Thyroid gland (tissue), 4 donors: ENCODE measurements around the gene C1QTNF12. TPM values are rescaled to one million over a fixed set of nuclear protein-coding genes. Genes with fewer than 3 reads are reported as not detected.

ENCODE experiments used
- DNase-seq, 2 donors: peaks; one replicate each; pipeline ENCODE4 v3.0.0-alpha.2; 2019
- H3K27ac ChIP-seq, 3 donors: fragments of 200-600 bp; sonication (generic); 1 replicate in 2 of 3; 2 replicates in 1 of 3; pipeline ENCODE4 v1.5.1; 2016 to 2019; ENCODE audit warnings: mild to moderate bottlenecking in 1 of 3, moderate library complexity in 1 of 3
- H3K27me3 ChIP-seq: fragments of 200-600 bp; sonication (generic); one replicate; pipeline ENCODE4 v1.5.1; 2019
- H3K36me3 ChIP-seq, 2 donors: fragments of 200-600 bp; sonication (generic); one replicate each; pipeline ENCODE4 v1.5.1; 2016 to 2019
- H3K4me1 ChIP-seq, 2 donors: fragments of 200-600 bp; sonication (generic); one replicate each; pipeline ENCODE4 v1.5.1; 2017 to 2019
- H3K4me3 ChIP-seq, 3 donors: fragments of 200-600 bp; sonication (generic); replicated peaks in 1 of 3; 1 replicate in 2 of 3; 2 replicates in 1 of 3; pipeline ENCODE4 v1.5.1; 2016; ENCODE audit warnings: mild to moderate bottlenecking in 1 of 3
- H3K9me3 ChIP-seq: fragments of 200-600 bp; sonication (generic); one replicate; pipeline ENCODE4 v1.5.1; 2017
- POLR2A ChIP-seq, 2 donors: fragments of 450-650 bp; IDR thresholded peaks; one replicate each; pipeline ENCODE4 v1.6.1; 2017; ENCODE audit warnings: antibody characterized with exemption in 2 of 2, mild to moderate bottlenecking in 2 of 2, moderate library complexity in 1 of 2
- WGBS, 2 donors: methylation state at CpG; one replicate each; pipeline ENCODE4 v1.1.5; 2017; 5-methylcytosine and 5-hydroxymethylcytosine counted together
- intact Hi-C: fragments of 100-400 bp; cut with DNase I; formaldehyde crosslinking; loops from one replicate; pipeline ENCODE4 v1.15.1; 2023
- total RNA-seq, 4 donors: library from RNA; depleted of rRNA; stranded (reverse); fragments of >200 nt; gene quantifications; one replicate each; pipeline ENCODE4 v1.2.3, GENCODE V29; 2016
- TF ChIP-seq, protein P1 (sequence below), 6 experiments: fragments of 200-600 bp in 3 of 6; fragments of 450-650 bp in 3 of 6; sonication (generic) in 3 of 6; IDR thresholded peaks; one replicate each; pipeline ENCODE4 v1.5.1; 2016 to 2019; ENCODE audit warnings: antibody characterized with exemption in 6 of 6, mild to moderate bottlenecking in 2 of 6, inconsistent platforms in 1 of 6, moderate library complexity in 1 of 6

Gene C1QTNF12
- total RNA-seq, 4 donors from 2014 or later: 0.83 TPM; not detected in 3

DNA sequence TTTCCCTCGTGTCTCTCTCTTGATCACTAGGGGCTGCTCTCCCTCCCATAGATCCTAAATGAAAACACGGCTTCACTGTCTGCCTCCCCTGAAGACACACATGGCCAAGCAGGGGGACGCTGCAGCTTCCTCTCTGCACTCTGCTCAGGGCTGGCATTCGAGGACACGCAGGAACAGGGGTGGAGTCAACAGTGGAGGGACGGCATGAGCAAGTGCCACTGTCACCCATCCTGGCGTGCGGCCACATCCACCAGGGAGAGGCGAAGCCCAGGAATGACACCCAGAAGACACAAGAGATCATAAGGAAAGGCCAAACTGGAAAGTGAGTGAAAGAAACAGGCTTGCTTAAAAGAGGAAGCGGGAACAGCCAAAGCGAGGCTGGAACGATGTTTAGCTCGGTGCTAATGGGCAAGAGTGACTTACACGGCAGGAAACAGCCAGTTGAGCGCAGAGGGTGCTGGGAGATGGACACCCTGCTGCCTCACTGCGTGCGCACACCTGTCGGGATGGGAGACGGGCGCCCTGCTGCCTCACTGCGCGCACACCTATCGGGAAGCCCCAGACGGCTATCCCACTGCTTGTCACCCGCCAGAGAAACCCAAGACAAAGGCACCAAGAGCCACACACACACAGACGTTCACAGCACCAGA lies 13.6 kb upstream of the C1QTNF12 start:
- peaks cover 34 to 44% of the 10 kb centered on the region in 2 donors for H3K36me3 ChIP-seq
- no peak overlapping the region for H3K4me3 ChIP-seq
- no peaks in the 10 kb centered on the region for H3K27me3 ChIP-seq
- intact Hi-C loops: no loop called here
- H3K27ac ChIP-seq: no peak overlapping the region
- no peak for DNase-seq
- TF ChIP-seq POLR2A (IDR thresholded peaks at IDR 0.05): no peak
- TF ChIP-seq, protein P1, sequence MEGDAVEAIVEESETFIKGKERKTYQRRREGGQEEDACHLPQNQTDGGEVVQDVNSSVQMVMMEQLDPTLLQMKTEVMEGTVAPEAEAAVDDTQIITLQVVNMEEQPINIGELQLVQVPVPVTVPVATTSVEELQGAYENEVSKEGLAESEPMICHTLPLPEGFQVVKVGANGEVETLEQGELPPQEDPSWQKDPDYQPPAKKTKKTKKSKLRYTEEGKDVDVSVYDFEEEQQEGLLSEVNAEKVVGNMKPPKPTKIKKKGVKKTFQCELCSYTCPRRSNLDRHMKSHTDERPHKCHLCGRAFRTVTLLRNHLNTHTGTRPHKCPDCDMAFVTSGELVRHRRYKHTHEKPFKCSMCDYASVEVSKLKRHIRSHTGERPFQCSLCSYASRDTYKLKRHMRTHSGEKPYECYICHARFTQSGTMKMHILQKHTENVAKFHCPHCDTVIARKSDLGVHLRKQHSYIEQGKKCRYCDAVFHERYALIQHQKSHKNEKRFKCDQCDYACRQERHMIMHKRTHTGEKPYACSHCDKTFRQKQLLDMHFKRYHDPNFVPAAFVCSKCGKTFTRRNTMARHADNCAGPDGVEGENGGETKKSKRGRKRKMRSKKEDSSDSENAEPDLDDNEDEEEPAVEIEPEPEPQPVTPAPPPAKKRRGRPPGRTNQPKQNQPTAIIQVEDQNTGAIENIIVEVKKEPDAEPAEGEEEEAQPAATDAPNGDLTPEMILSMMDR (IDR thresholded peaks at IDR 0.05): no peak
- H3K9me3 ChIP-seq: no peaks in the 10 kb centered on the region
- no peaks in the 10 kb centered on the region for H3K4me1 ChIP-seq
- WGBS, 2 donors: 80 to 86% methylated on average over 26 of the region's 26 CpGs

DNA sequence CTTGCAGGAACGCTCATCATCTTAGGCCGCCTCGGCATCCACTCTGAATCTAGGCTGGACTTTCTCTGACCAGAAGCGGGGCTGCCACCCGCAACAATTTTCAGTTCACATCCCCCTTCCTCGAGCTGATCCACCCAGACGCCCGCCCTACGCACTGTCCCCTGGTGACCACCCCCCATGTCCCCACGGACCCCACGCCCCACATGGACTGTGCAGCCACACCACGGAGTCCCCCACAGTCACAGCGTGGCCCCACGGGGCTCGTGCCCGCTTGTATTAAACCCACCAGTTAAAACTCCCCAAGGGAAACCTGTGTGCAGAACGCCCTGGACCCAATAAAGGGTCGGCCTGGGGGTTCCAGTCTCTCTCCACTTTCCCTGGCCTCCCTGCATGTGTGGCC lies 13.0 kb upstream of the C1QTNF12 start:
- WGBS, 2 donors: 97 to 99% methylated on average over 18 of the region's 18 CpGs
- no peak overlapping the region for H3K4me3 ChIP-seq
- no peak for DNase-seq

DNA sequence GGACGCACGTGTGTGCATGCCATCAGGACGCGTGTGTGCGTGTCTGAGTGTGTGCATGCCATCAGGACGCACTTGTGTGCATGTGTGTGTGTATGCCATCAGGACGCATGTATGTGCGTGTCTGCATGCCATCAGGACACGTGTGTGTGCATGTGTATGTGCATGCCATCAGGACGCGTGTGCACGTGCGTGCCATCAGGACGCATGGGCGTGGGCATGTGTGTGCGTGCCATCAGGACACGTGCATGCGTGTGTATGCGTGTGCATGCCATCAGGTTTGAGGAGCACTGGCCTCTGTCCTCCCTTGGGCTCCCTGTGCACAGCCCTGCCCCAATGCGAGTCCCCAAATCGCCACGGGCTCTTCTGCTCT lies 12.6 kb upstream of the C1QTNF12 start:
- Histone ChIP-seq H3K27ac (no peak overlapping the region), H3K9me3 (no peaks in the 10 kb centered on the region), H3K27me3 (no peaks in the 10 kb centered on the region), H3K36me3 (peaks cover 42 to 48% of the 10 kb centered on the region in 2 donors), H3K4me1 (no peaks in the 10 kb centered on the region), H3K4me3 (no peak overlapping the region)
- no peak for DNase-seq
- intact Hi-C loops: no loop called here
- no peak for TF ChIP-seq POLR2A (IDR thresholded peaks at IDR 0.05)
- TF ChIP-seq, protein P1 (IDR thresholded peaks at IDR 0.05): no peak
- WGBS, 2 donors: 90 to 95% methylated on average over 22 of the region's 22 CpGs

More for the DNA sequence above, 13.0 kb upstream of the C1QTNF12 start:
- Histone ChIP-seq H3K27me3 (no peaks in the 10 kb centered on the region), H3K9me3 (no peaks in the 10 kb centered on the region), H3K4me1 (no peaks in the 10 kb centered on the region), H3K27ac (no peak overlapping the region), H3K36me3 (peaks cover 38 to 44% of the 10 kb centered on the region in 2 donors)
- intact Hi-C loops: no loop called here
- no peak for TF ChIP-seq POLR2A (IDR thresholded peaks at IDR 0.05)
- TF ChIP-seq, protein P1 (IDR thresholded peaks at IDR 0.05): no peak

DNA sequence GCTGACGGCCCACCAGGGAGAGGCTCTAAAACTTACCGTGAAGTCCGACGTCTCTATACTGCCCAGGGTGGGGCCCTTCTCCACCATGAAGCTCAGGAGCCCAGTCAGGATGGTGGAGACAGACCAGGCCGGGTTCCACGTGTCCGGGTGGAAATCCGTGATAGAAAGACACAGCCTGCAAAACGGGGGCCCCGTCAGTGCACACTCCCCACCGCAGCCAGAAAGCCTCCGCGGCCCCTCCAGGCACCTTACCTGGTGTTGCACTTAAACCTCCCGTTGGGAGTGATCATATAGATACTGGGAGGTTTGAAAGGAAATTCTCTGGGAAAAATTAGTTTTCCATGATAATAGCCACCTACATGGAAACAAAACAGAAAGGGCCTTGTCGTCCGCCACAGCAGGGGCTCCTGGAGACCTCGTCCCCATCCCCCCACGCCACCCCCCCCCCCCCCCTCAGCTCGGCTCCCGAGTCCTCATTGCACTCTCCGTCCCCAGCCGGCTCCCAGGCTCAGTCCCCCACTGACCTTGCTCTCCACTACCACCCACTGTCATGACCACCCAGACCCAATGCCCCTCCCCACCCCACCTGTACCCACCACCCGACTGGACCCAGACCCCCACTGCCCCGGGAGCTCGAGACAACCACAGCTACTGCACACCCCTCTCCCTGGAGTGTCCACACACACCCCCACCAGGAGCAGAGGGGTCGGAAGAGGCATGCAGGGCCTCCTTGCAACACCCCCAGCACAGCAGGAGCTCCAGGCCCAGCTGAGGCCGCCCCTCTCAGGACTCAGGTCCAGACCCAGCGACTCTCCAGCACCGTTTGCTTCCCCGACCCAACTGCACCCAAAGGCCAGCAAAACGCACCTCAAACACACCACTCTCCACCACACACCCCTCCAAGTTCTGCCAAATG lies 10.7 kb upstream of the C1QTNF12 start:
- DNase-seq: no peak
- H3K27me3 ChIP-seq: no peaks in the 10 kb centered on the region
- no peaks in the 10 kb centered on the region for H3K9me3 ChIP-seq
- no peaks in the 10 kb centered on the region for H3K4me1 ChIP-seq
- TF ChIP-seq, protein P1 (IDR thresholded peaks at IDR 0.05): no peak
- no peak for TF ChIP-seq POLR2A (IDR thresholded peaks at IDR 0.05)
- WGBS, 2 donors: 92 to 95% methylated on average over 30 of the region's 31 CpGs
- H3K4me3 ChIP-seq: no peak overlapping the region
- intact Hi-C loops: no loop called here
- H3K27ac ChIP-seq: no peak overlapping the region
- H3K36me3 ChIP-seq: peaks cover 34 to 42% of the 10 kb centered on the region in 2 donors

DNA sequence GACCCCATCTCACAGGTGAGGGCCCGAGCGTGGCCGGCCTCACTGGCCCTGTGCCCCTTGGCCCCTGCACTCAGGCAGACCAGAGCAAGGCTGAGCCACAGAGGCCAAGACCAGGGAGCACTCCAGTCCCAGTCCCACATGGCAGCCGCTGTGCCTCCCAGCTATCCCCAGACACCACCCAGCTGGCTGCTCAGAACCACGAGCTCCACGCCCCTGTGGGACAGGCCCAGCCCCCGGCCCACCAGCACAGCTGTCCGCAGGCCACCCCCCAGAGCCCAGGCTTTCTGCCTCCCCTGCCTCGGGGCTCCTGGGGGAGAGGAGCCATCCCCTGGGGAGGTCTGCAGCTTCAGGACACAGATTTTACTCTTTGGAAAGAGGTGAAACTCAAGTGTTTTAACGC lies 9.1 kb upstream of the C1QTNF12 start:
- intact Hi-C loops: no loop called here
- no peak for DNase-seq
- Histone ChIP-seq H3K4me3 (no peak overlapping the region), H3K36me3 (peaks cover 26 to 32% of the 10 kb centered on the region in 2 donors), H3K9me3 (no peaks in the 10 kb centered on the region), H3K4me1 (no peaks in the 10 kb centered on the region), H3K27me3 (no peaks in the 10 kb centered on the region), H3K27ac (no peak overlapping the region)
- TF ChIP-seq, protein P1 (IDR thresholded peaks at IDR 0.05): no peak
- TF ChIP-seq POLR2A (IDR thresholded peaks at IDR 0.05): no peak
- WGBS, 2 donors: 95 to 96% methylated on average over 9 to 10 of the region's 10 CpGs
